NCI-H2227 (cell line): ENCODE results near the gene LRRC8A.
"Not testable (repeated sequence)": the region's sequence is repeated elsewhere in the genome, so short reads cannot be mapped to it uniquely, and the experiment has no call there.

Source experiments
- DNase-seq: peaks from one replicate; lab custom pipeline; 2025; ENCODE audit not compliant: unreplicated experiment; lab: John Stamatoyannopoulos, UW

Gene LRRC8A

GRCh38 chr9:128919402-128920089 is 37.6 kb downstream of the LRRC8A start:
- no peak for DNase-seq

- DNase-seq = no peak
Measured at GRCh38 chr9:128920381-128921058, 38.6 kb downstream of the LRRC8A start, which contains the start of gene PHYHD1. Gene PHYHD1 (plus strand): TSS chr9:128920982. CDS start chr9:128922324, 1,342 bp downstream.

- no peak for DNase-seq
Measured at GRCh38 chr9:128921881-128922763, 40.2 kb downstream of the LRRC8A start.

GRCh38 chr9:128923493-128923883 is 41.6 kb downstream of the LRRC8A start:
- DNase-seq = no peak

- peak; percentile 59 for DNase-seq
Measured at GRCh38 chr9:128927731-128928411, 45.9 kb downstream of the LRRC8A start.

- no peak for DNase-seq
Measured at GRCh38 chr9:128928624-128929023, 46.7 kb downstream of the LRRC8A start.

GRCh38 chr9:128929560-128929959 is 47.6 kb downstream of the LRRC8A start:
- DNase-seq = no peak

GRCh38 chr9:128933731-128934130 is 51.8 kb downstream of the LRRC8A start:
- no peak for DNase-seq

GRCh38 chr9:128936171-128936865 is 54.4 kb downstream of the LRRC8A start:
- DNase-seq = no peak

GRCh38 chr9:128937310-128938165 is 55.6 kb downstream of the LRRC8A start:
- DNase-seq = no peak

- no peak for DNase-seq
Measured at GRCh38 chr9:128940271-128940921, 58.5 kb downstream of the LRRC8A start.

- no peak for DNase-seq
Measured at GRCh38 chr9:128940946-128941755, 59.2 kb downstream of the LRRC8A start.

GRCh38 chr9:128943832-128944620 is 62.1 kb downstream of the LRRC8A start:
- DNase-seq = no peak

GRCh38 chr9:128944966-128945365 is 63.0 kb downstream of the LRRC8A start:
- not testable (repeated sequence) for DNase-seq

GRCh38 chr9:128945798-128946501 is 64.0 kb downstream of the LRRC8A start:
- DNase-seq = no peak

- peak; percentile 15 for DNase-seq
Measured at GRCh38 chr9:128946571-128947276, 64.8 kb downstream of the LRRC8A start.
